Bladder microvascular endothelial cell (primary cell): Measurements from ENCODE around the gene CYB5A. TPM values are rescaled to one million over a fixed set of nuclear protein-coding genes. Genes with fewer than 3 reads are reported as not detected.

Source experiments
- total RNA-seq: library from RNA; depleted of rRNA; stranded (reverse); fragments of >200 nt; gene quantifications from 2 replicates; pipeline ENCODE4 v1.2.3, GENCODE V29; 2014

The CYB5A gene, protein sequence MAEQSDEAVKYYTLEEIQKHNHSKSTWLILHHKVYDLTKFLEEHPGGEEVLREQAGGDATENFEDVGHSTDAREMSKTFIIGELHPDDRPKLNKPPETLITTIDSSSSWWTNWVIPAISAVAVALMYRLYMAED
- total RNA-seq: 35.5 and 92.3 TPM in 2 replicates

DNA sequence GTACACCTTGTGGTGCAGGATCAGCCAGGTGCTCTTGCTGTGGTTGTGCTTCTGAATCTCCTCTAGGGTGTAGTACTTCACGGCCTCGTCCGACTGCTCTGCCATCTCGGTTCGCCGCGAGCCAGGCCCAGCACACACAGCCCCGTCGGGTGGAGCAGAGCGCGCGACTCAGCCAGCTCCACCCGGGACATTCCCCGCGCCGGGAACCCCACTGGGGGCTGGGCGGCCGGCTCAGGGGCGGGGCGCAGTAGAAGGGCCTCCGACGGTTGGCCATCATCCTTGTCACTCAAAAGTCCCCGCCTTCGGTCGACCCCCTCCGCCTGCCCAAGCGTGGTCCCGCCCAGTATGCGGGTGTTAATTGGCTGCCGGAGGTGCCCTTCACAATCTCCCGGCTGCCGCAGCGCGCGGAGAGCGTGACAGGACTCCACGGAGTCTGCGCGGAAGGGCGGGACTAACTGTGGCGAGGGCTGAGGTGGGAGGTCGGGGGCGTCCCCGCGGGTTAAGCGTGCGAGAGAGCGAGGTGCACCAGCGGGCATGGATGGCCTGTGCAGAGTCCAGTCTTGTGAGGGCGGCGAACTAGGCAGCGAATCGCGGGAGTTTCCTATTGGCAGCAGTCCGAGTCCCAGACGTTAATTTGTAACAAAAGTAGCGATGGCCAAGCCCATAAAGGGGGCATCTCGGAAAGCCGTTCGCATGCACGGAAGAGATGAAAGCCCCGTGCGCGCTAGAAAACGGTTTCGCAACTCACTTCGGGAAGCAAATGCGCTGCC, at the start of gene CYB5A:
Gene CYB5A, minus strand, starts transcription at position 193 of the 770 bp plus-strand sequence. Its CDS starts 88 bp downstream, at position 105.

DNA sequence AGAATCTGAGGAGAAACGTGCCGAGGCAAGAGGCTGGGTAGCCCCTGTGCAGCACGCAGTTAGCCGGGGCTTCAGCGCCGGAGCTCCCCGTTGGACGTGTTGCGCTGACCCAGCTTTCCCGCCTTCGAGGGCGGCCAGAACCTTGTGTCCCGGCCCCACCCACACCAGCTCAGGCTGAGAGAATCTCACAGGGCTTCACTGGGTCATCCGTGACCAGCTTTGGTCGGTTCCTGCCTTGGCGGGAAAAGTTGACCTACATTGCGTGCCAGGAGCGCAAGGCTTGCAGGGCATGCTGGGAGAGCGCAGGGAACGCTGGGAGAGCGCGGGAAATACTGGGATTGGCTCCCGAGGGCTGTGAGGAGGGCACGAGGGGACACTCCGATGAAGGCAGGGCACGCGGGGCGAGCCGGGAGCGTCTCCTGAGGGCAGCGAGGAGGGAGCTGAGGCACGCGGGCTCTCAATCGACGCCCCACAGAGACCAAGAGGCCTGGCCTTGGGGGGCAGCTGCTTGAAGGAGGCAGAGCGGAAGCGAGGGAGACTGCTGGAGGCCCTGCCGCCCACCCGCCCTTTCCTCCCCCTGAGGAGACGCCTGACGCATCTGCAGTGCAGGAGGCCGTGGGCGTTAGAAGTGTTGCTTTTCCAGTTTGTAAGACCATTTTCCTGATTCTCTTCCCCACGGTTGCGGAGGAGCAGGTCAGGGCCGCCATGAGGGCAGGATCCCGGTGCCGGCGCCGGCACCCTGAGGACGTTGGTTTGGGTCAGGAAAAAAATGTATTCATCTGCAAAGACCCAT, 23.9 kb upstream of the CYB5A start, which contains the start of gene C18orf63:
Gene C18orf63, plus strand, starts transcription at position 376 of the 793 bp plus-strand sequence. CDS start 2,027 bp downstream, outside the sequence.

Other genes starting within 250 kb of the CYB5A start
- 0.06 and 0.16 TPM in 2 replicates for gene FBXO15, start 144.1 kb downstream of the CYB5A start, total RNA-seq
- gene TIMM21, start 143.4 kb downstream of the CYB5A start, total RNA-seq: 21.5 and 32.7 TPM in 2 replicates
- not detected in 2 replicates for gene C18orf63, start 23.9 kb upstream of the CYB5A start, total RNA-seq
- gene DIPK1C, start 165.3 kb upstream of the CYB5A start, total RNA-seq: not detected in 2 replicates
- gene CNDP2, start 204.4 kb upstream of the CYB5A start, total RNA-seq: 50.2 and 165 TPM in 2 replicates
- not detected in 2 replicates for gene CNDP1, start 242.5 kb upstream of the CYB5A start, total RNA-seq